NCI-H345 (cell line): ENCODE data around the gene PNKP.
A peak's percentile ranks its signal among the peaks of the same experiment; 100 is the strongest.

Source experiments
- DNase-seq: peaks from one replicate; lab custom pipeline; 2025; lab: John Stamatoyannopoulos, UW

PNKP gene

DNA sequence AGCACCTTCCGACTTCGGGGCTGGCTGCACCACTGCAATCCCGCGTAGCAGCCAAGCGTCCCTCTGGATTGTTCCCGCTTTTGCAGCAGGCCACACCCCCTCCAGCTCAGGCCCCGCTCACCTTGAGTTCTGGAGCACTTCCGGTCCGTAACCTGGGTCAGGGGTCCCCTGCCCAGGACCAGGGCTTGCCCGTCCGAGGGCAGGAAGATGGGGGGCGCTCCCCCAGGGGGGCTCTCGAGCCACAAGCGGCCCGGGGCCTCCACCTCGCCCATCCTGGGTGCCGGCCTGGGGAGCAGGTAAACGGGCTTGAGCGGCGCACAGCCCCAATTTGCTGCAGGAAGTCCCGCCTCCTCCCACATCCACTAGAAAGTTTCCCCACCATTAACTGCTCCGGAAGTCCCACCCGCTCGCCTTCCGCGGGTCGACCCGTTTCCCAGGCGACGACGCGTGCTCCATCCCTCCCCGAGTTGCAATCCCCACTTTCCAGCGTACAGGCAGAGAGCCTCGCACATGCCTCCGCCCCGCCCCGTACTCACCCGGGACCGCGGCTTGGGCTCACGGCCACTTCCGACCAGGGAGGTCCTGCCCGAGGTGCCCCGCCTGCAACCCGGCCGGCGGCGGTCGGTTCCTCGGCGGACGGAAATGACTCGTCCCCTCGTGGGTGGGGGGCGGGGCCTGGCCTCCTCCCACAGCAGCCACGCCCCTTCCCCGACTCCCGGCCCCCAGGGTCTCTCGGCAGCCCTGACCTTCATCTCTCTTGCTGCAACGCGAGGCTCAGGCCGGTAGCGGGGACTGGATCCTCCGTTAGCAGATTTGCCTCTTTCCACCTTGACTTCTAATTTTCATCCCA lies at the start of gene PNKP:
Gene PNKP (minus strand): TSS at position 644 of the 850 bp plus-strand sequence. CDS start 372 bp downstream, at position 272.
- peak; percentile 89 for DNase-seq

DNA sequence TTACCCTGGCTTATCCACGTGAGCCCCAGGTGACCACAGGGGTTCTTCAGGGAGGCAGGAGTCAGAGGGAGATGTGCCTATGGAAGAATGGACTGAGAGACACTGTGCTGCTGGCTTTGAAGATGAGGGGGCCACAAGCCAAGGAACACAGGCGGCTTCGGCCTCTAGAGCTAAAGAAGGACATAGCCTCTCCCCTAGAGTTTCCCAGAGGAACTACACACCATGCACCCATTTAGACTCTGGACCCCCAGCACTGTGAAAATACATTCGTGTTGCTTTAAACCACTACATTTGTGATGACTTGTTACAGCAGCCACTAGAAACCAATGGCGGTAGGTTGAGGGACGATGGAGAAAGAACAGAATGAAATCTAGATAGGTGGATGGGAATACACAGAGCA lies 47.9 kb upstream of the PNKP start:
- no peak for DNase-seq

DNA sequence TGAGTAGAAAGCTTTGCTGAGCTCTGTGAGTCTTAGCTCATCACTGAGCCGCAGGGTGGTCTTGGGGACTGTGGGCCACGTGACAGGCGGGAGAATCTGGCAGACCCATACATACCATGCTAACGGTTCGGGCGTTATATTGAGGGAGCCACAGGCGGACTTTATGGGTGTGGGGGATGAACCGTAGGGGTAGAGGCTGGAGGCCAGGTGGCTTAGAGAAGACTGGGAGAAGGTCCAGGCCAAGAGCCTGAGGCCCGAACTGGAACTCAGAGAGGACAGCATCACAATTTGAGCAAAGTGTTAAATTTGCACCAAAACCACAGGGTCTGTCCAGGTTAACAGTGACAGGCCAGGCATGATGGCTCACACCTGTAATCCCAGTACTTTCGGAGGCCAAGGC lies 46.3 kb upstream of the PNKP start:
- DNase-seq: no peak

DNA sequence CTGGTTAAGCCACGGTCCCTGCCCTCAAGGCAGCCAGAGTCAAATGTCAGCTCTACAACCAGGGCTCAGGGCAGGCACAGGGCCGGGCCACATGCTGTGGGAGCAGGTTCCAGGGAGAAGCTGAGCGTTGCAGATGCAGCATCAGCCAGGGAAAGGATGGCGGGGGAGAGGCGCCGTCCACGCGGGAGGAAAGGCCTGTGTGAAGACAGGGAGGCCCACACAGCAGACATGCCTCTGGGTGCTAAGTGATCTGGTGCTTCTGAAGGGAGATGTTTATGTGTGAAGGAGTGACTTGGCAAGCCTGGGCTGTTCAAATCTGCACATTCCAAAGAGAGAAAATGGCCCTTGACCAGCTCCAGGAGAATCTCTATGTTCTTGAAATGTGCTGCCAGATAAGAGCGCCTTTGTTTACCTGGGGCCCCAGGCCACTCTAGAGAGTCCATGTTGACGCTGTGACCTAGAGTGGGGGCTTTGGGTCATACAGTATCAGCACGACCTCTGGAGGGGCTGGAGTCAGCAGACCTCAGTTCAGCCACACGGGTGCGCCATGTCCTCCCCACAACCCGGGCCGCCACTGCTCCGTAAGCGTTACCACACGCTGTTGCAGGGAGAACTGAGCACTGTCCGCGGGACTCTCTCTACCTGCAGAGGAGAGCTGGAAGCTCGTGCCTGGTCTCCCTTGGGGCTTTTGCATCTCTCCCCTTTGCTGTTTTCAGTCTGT lies 45.7 kb upstream of the PNKP start:
- no peak for DNase-seq

DNA sequence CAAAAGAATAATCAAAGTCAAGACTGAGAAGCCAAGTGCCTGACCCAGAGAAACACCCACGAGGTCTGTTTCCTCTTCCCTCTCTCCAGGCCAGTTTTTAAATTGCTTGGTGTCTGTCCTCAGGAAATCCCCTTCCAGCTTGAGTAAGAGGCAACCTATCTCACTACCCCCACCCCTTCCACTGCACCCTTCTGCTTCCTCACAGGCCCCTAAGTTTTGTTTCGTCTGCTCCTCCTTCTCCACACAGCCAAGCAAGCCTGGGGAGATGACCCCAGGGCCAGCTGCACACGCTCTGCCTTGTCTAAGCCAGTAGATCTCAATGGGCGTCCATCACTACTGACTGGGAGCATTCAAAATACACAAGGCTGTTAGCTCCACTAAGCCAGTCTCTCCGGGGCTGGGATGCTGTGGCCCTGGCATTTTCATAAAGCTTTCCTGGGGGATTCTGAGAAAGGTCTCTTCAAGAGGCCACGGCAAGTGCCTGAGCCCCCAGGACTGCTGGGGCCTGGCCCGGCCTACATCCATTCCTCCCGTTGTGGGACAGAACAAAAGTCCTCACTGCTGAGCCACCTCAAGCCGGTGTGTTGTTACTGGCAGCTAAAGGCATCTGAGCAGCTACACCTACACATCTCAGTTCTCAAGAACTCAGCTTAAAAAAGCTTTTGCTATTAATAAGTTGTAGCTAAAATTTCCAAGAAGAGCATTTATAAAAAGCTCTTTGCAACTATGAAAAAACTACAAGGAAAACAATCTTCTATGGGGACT lies 44.2 kb upstream of the PNKP start:
- no peak for DNase-seq

DNA sequence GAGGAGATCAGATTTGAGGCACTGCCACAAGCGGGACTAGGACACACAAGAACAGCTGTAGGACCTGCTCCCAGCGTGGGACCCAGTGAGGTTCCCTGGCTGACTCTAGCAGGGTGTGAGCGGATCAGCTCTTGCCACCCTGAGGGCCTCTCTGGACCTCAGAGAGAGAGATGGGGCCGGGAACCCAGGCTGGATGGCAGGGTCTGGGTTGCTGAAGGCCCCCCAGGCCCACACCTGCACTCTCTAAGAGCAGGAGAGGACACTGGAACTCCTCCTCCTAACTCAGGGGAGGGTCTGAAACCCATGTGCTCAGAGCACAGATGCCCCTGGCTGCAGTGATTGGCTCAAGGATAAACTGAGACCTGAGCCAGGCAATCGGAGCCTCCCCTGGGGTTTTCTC lies 42.8 kb upstream of the PNKP start:
- DNase-seq: no peak

DNA sequence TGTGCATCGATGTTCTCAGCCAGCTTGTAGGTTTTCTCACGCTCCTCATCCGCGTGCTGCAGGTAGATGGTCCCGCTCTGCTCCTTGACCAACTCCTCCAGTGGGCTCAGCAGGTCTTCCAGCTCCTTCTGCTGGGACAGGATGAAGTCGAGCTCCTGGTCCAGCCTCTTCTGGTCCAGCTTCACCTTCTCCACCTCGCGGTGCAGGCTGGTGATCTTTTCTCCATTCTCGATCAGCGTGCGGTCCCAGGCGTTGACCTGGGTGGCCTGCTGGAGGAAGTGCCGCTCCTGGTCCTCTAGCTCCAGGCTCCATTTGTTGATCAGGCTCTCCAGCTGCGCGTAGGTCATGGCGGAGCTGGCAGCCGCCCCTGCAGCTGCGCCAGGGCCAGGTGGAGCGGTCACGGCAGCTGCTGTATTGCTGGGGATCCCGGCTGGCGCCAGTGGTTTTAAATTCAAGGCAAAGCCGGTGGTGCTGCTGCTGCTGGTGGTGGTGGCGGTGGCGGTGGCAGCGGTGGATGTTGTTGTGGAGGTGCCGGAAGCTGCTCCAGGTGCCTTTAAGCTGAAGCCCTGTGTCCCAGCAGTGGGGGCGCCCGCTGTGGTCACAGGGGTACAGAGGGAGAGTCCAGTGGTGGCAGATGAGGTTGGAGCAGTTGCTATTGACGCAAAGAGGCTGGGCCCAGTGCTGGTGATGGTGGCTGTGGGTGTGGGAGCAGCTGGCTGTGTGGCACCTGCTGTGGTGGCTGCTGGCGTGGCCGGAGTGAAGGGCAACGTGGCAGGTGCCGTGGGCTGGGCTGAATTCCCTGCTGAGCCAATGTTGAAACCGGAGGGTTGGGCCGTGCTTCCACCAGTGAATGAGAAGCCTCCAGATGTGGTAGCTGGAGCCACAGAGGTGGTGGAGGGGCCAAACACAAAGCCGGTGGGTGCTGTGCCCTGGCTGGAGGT lies 41.4 kb upstream of the PNKP start:
- no peak for DNase-seq

DNA sequence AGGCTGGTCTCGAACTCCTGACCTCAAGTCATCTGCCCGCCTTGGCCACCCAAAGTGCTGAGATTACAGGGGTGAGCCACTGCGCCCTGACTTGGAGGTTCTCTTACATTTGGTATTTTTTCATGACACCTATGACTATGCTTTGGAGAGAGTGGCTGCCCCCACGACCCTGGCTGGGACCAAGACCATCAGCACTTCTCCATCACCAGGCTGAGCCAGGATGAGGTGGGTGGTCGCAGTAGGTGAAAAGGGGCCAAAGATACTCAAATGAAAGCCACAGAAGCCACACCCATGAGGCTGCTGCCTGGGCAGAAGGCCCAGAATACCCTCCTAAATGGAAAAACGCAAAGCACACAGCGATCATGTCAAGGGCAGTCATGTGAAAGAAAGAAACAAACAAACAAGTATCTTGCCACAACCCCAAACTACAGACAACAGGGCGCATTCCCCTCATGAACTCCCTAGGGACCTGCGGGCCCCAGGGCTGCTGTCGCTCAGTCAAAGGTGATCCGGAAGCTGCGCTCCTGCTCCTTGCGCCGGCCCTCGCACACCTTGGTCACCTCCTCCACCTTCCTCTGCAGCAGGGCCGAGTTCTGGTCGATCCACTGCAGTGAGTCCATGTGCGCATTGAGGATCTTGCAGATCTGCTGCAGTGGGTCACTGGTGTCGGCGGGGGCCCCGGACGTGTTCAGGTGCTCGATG lies 40.5 kb upstream of the PNKP start:
- DNase-seq: no peak

DNA sequence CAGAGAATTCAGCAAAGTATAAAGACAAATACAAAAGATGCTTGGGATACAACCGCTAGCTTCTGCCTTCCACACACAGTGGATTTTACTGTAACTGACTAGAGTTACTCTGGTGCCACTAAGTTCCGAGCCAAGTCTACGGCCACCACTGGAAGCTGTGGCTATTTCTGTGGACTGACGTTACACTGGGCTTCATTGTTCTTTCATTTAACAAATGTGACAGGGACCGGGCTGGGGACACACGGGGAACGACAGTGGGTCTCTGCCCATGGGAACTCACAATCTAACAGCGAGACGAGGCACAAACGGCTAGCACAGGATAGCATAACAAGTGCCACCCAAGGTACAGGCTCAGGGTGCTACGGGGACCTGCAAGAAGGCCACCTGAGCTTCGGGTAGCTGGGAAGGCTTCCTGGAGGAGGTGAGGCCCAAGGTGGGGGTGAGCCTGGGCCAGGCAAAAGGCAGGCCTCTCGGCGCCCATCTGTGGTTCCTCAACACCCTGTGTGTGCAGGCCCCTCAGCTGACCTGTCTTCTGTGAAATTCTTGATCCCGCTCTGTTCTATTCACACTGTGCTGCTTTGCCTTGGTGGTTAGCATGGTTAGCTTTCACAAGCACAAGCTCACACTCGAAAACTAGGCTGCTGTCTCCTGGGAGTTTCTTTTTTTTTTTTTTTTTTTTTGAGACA lies 39.6 kb upstream of the PNKP start:
- no peak for DNase-seq

DNA sequence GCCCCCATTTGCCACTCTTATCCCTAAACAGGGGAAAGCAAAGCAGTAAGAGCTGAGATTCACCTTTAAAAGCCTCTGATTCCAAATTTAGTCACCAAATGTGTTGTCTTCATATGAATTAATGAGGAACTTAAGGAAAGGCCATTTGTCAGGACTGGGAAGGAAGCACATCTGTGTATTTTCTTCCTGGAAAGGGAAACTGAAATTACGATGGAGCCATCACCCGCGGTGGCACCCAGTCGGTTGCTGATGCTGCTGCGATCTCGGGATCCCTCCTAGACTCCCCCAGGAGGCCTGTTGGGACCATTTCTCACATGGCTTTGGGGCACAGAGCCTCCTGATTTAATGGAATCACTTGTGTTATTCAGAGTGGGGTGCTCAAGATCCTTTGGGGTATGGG lies 36.8 kb upstream of the PNKP start:
- DNase-seq: no peak

DNA sequence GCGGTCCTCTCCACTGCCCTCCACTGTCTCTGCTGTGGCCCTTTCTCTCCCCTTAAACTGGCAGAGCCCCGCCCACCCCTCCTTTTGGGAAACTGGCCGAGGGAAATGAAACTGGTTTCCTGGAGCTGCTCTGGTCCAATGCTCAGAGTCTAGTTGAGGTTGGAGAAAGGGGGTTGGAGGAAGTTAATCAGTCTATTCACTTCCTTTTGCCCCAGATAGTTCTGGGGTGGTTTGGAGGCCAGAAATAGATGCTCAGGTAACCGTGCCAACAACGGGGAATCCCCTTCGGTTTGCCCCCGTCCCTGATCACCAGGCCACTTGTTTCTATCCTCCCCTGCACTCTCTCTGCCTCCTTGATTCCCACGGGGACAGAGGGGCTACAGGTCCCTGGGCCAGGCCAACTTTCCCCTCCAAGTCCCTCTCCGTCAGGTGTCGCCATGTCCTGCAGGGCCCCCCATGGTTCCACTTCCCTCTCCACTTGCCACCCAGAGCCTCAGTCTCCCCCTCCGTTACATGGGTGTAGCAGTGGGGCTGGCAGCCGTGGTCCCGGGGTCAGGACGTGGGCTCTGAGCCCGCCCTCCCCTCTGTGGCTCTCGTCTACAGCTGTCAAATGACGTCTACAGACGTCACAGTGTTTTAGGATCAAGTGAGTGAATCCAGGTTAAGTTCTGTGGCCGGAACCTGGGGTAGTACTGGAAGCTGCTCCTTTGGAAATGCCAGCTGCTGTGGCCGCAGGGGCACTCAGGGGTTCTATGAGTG lies 29.7 kb upstream of the PNKP start, which contains the start of gene IL4I1:
Gene IL4I1 (minus strand): TSS at position 25 of the 759 bp plus-strand sequence. CDS start 727 bp downstream, outside the sequence.
- no peak for DNase-seq

DNA sequence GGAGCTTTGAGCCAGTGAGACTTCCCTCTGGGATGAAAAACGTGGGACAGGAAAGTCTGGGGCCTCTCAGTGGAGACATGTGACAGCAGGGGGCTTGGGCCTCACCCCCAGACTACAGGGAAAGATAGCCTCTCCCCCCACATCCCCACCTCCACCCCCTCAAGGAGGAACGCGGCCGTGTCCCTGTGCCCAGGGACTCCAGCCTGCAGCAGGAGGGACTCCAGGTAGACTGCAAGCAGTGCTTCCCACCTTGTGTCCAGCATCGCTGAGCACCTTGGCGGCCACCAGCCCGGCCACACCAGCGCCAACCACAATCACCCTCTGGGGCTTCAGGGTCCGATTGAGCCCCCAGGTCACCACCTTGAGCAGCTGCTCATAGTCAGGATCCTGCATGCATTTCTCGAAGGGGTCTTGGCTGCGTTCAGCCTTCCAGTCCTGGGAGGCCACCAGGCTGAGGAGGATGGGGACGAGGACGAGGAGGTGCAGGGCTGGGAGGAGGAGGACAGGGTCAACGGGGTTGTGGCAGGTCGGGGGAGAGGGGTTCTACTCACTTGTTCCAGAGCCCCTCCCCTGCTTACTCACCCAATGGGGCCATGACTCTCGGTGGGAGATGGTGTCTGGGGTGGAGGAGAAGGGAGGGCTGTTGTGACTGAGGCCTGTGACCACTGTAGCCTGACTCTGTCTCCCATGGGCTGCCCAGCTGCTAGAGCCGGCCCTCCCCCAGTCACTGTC lies 28.4 kb upstream of the PNKP start:
- no peak for DNase-seq

DNA sequence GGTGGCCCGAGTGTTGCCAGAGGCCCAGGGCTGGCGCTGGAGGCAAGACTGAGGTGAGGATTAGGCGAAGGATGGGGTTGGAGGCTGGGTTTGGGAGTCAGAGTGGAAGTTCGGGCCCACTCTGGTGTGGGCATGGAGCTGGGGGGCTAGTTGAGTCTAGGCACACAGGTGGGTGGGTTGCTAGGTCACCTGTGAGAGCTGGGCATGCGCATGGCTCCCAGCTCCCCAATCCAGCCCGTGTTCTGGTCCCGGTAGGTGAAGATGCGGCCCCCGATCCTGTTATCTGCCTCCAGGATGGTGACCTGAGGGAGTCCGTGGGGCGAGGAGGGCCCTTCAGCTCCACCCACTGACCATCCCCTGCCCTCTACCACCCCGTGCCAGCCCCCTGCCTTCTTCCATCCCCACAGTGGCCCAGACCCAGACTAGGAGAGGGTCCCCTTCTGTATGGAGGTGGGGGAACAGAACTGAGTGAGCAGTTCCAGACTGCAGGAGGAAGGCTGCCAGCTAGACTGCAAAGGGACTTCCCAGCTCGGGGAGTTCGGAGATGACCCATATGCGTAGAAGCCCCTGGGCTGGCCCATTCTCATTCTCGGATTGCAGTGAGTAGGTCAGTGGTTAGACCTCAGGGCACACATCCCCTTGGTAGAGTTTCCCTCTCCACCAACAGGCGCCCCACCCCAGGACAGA lies 27.6 kb upstream of the PNKP start:
- no peak for DNase-seq

DNA sequence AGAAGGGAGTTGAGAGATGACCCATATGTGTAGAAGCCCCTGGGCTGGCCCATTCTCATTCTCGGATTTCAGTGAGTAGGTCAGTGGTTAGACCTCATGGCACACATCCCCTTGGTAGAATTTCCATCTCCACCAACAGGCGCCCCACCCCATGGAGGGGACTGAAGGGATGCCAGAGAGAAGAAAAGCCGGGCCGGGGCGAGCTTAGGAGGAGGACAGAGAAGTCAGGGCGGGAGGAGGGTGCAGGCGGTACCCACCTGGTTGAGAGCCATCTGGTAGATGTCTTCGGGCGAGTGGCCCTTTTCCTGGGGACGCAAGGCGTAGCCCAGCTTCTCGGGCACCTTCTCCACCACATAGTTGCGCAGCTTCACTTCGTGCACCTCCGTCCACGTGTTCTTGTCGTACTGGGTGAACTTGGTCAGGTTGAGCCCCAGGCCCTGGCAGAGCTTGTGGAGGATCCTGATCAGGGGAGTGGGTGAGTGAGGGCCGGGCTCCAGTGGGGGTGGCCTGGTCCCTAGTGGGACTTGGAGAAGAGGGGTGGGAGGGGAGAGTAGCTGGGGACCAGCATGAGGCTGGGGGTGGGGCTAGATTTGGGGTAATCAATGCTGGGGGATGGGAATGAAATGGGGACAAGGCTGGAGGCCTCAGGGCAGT lies 26.8 kb upstream of the PNKP start:
- DNase-seq: no peak

DNA sequence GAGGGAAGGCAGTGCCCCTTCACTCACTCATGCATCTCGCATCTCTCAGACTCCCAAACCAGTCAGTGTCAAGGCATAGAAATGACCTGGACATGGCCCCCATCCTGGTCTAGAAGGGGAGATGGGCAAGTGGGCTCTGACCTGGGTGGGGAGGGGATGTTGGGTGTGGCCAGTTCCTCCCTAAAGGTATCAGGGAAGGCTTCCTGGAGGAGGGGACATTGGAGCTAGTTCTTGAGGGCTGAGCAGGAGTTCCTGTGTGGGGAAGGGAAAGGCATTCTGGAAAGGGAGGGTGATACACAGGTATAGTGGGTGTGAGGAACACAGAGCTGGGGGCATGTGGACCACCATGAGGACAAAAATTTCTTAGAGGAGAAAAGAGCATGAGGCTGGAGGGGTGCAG lies 25.3 kb upstream of the PNKP start:
- DNase-seq: no peak

DNA sequence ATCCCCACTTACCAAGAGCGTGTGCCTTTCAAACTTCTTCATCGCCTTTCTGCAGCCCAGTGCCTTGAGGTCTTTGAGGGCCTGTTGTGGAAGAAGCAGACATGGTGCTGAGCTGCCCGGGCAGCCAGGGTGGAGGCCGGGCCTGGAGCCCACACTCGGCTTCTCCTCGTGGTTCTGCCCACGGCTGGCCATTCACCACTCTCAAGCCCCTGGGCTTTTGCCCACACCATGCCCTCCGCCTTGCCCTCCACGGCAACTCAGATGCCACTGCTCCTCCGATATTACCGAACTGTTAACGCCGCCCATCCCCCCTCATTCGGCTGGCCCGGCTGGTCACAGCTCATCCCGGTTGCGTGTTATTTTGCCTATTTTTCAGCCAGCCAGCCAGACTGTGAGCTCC lies 24.0 kb upstream of the PNKP start:
- DNase-seq: no peak
